NCI-H1417 (cell line): Measurements from ENCODE around the gene CLDN4.
A peak's percentile ranks its signal among the peaks of the same experiment; 100 is the strongest.
"Not testable (repeated sequence)": the region's sequence is repeated elsewhere in the genome, so short reads cannot be mapped to it uniquely, and the experiment has no call there.

Experiments
- DNase-seq, 3 experiments: peaks; one replicate each; lab custom pipeline; 2025; lab: John Stamatoyannopoulos, UW

Gene CLDN4

DNA sequence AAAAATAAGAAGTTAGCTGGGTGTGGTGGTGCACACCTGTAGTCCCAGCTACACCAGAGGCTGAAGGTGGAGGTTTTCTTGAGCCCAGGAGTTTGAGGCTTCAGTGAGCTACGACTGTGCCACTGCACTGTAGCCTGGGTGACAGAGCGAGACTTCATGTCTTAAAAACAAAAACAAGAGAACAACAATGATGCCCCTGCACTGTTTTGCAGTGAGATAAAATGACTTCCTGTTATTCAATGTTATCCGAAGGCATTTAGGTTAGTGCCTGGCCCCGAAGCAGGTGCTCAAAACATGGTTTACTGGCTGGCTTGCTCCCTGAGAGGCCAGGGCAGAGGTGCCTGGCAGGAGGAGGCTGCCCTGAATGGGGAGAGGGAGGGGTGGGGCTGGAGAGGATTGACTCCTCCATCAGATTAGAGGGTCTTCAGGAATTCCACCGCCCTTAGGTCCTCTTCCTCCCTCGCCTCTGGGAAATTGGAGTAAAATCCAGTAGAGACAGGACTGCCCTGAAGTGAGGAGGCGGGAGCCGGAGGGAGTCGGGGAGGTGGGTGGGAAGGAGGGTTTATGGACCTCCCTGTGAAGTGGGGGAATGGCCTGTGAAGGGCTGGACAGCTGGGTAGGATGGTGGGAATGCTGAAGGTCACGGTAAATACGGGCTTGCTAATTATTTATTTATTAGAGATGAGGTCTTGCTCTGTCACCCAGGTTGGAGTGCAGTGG lies 6.8 kb upstream of the CLDN4 start:
- DNase-seq = no peak

DNA sequence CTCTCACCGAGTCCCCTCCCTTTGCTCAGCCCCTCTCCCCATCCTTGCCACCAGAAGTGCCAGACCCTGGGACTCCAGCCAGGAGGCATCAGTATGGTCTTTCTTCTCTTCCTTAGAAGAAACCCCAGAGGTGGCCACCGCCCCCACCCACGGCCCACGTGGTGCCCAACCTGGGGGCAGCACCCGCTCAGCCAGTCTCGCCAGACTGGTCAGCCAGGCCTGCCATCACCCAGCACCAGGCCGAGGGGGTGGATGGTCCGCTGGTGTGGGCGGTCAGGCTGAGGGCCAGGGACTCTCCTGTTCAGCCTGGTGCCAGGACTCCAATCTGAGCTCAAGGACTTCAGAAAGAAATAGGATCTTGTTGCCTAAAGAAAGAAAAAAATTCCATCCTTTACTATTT lies 5.8 kb upstream of the CLDN4 start:
- no peak for DNase-seq

DNA sequence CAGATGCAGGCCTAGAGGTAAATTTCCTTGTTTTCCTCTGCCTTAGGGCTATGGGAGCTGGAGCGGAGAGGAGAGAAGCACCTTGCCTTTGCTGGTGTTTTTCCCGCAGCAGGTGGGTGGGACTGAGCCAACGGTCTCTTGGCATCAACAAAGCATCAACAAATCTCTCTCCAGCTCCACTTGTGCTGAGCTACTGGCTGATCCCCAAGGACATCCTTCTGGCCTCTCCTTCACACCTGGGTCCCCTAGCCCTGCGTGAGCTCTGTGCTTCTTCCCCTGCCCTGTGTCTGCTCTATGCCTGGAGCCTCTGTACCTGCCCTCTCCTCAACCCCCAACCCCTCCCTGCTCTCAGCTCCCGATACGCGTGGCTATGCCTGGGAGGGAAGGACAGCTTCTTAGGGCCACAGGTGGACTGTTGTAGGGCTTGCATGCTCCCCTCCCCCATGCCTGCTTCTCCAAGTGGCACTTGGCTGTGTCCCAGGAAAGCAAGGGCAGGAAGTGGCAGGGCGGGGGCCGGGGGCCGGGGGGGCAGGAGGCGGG lies 3.2 kb upstream of the CLDN4 start:
- DNase-seq = peak; percentile 98 to 100 (median 99)

DNA sequence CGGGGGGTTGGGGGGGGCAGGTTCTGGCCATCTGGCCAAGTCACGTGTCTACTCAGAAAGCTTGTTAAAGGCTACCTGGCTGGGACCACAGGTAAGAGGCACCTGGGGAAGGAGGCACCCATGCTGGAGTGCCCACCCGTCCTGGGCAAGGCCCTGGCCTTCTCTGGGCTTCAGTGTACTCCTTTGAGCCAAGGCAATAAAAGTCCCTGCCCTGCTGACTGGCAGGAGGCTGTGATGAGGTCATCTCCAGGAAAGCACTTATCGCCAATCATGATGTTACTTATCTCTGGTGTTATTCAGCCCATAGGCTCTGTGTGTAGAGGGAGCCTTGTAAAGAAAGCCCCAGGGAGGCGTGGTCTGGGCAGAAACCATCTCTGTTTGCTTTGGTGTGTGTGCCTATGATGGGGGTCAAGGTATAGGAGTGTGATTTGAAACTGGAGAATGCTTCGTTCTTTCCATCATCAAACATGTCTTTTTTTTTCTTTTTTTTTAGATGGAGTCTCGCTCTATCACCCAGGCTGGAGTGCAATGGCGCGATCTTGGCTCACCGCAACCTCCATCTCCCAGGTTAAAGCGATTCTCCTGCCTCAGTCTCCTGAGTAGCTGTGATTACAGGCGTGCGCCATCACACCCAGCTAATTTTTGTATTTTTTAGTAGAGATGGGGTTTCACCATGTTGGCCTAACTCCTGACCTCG lies 2.5 kb upstream of the CLDN4 start:
- peak; percentile 96 to 99 (median 98) for DNase-seq

DNA sequence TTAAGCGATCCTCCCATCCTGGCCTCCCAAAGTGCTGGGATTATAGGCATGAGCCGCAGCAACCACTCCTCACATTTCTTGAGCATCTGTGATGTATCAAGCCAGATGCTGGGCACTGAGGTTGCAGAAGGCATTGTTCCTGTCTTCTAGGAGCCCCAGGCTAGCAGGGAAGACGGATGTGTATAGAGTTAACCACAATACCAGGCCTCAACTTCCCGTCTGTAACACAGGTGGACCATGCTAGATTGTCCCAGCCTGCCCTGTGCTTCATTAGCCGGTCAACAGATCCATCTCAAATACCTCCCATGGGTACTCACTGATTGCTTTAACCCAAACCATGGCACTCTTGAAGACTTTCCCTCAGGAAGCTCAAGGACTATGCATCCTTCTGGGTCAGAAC lies 1.8 kb upstream of the CLDN4 start:
- DNase-seq = no peak

DNA sequence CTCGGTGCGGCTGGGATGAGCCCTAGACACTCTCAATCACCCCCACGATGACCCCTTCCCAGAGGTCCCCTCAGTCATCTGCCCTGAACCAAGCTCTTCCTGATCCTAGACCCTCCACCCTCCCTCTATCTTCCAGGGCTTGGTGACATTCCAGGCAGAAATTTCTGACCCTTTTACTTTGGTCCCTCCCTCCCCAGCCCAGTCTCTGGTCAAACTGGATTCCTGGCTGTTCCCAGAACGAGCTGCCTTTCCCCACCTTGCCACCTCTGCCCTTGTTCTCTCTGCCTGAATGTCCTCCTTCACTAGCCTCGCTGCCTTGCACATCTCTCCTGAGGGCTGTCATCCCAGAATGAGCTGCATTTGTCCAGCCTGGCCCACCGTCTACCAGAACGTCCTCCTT lies 1.3 kb upstream of the CLDN4 start:
- no peak for DNase-seq

DNA sequence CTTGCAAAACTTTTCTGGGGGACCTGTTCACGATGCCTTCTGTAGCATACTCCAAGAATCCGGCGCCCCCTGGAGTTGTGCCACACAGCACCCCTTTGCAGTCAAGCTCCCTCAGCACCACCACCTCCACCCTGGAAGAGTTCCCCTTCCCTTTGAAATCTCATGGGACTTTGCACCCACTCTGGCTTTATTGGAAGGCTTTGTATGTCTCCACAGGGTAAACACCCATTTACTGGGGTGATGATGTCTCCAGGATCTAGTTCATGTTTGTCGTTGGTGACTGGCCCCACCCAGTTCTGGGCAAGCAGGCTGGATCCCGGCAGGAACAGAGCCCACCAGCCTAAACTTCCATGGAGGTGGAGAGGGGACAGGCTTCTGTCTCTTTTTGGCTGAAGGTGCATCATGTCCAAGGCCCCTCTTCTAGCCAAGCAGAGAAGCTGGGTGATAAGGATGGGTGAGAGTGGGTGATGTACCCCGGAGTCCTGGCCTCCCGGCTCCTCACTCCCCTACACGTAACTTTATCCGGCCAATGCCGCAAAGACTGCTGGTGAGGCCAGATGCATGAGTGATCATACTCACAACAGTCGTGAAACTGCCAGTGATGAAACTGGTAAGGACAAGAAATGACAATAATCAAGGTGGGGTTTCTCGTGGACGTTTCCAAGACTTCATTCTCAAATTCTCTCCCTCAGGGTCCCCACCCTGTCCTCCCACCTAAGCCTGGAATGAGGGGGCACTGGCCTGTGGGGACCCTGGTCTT lies 695 bp upstream of the CLDN4 start:
- peak in 1 of 3 experiments; percentile 56 for DNase-seq

DNA sequence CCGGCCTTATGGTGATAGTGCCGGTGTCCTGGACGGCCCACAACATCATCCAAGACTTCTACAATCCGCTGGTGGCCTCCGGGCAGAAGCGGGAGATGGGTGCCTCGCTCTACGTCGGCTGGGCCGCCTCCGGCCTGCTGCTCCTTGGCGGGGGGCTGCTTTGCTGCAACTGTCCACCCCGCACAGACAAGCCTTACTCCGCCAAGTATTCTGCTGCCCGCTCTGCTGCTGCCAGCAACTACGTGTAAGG lies 713 bp downstream of the CLDN4 start:
- no peak for DNase-seq

DNA sequence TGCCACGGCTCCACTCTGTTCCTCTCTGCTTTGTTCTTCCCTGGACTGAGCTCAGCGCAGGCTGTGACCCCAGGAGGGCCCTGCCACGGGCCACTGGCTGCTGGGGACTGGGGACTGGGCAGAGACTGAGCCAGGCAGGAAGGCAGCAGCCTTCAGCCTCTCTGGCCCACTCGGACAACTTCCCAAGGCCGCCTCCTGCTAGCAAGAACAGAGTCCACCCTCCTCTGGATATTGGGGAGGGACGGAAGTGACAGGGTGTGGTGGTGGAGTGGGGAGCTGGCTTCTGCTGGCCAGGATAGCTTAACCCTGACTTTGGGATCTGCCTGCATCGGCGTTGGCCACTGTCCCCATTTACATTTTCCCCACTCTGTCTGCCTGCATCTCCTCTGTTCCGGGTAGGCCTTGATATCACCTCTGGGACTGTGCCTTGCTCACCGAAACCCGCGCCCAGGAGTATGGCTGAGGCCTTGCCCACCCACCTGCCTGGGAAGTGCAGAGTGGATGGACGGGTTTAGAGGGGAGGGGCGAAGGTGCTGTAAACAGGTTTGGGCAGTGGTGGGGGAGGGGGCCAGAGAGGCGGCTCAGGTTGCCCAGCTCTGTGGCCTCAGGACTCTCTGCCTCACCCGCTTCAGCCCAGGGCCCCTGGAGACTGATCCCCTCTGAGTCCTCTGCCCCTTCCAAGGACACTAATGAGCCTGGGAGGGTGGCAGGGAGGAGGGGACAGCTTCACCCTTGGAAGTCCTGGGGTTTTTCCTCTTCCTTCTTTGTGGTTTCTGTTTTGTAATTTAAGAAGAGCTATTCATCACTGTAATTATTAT lies 1.2 kb downstream of the CLDN4 start:
- DNase-seq = peak; percentile 80 to 96 (median 93)

DNA sequence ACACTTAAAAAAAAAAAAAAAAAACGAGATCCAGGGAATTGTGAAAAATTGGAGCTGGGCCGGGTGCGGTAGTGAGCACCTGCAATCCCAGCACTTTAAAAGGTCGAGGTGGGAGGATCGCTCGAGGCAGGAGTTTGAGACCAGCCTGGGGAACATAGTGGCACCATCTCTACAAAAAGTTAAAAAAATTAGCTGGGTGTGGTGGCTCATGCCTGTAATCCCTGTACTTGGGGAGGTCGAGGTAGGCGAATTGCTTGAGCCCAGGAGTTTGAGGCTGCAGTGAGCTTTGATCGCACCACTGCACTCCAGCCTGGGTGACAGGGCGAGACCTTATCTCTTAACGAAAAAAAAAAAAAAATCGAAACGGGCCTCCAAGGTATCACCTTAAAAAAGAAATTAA lies 2.0 kb downstream of the CLDN4 start:
- DNase-seq = peak in 1 of 3 experiments; percentile 78

DNA sequence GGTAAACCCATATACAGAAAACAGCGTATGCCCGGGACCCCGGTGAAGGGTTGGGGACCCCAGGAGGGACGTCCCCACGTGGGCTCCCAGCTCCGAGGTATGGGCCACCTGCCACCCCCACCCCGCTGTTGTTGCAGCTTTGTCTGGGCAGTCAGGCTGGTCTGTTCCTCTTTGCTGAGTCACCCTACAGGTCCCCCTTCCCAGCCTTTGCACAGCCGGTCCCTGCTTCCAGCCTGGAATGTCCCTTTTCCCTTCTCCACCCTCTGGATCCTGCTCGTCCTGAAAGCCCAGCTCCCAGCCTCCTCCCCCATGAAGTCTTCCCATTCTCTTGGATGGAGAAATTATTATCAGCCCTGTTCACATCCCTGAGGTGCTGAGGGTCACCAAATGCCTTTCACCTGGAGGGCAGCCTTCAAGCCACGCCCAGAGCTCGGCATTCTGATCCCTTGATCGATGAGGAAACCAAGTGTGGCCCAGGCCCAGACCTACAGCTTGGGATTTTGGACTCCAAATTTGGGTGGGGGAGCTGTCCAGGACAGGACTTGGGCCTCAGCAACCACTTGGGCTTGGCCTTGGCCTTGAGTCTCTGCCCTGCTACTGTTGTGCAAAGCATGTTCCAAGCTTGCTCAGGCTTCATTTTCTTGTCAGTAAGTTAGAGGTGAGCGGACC lies 2.6 kb downstream of the CLDN4 start:
- peak in 2 of 3 experiments; percentile 51 to 52 for DNase-seq

DNA sequence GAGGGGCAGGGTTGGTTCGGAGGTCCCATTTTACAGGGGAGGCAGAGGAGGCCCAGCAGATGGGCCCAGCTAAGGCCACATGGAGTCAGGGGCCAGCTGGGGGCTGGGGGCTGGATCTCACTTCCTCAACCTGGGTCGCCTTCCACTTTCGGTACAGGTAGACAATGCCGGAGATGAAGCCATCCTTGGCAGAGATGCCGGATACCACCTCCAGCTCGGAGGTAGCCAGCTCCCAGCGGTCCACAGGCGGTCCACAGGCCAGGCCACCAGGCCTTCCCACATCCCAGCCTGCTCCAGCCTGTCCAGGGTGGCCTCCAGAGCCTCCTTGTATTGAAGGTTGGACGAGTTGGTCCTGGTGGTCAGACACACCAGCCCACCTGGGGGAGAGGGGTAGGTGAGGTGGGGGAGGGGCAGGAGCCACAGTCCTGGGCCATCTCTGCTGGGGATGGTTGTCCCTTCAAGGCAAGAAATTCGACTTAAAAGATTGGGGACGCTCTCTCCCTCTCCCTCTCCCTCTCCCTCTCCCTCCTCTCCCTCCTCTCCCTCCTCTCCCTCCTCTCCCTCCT lies 3.9 kb downstream of the CLDN4 start:
- DNase-seq = no peak

DNA sequence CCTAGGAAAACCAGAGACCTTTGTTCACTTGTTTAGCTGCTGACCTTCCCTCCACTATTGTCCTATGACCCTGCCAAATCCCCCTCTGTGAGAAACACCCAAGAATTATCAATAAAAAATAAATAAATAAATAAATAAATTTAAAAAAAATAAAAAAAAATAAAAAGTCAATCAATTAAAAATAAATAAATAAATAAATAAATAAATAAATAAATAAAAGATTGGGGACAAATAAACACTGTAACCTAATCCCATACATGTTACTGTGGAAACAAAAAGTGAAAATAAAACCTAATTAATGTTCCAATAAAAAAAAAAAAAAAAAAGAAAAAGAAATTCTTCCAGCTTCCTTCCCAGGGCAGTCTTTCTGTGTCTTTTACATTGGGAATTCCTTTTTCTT lies 6.4 kb downstream of the CLDN4 start:
- DNase-seq = not testable (repeated sequence)

DNA sequence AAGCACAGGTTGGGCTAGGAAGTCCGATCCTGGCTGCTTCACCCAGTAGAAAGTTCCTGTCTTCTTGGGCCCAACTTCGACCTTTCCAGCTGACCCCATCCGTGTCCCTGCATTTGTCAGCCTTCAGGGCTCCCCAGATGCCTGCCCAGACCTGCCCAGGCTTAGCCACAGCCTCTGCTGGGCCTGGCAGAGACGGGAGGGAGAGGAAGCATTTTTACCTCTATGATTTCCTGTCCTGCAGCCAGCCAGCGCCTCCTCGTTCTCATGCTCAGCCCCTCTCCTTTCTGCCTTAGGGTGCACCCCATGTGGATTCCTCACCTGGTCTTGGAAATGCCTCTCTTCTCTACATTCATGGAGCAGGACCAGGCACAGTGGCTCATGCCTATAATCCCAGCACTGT lies 7.8 kb downstream of the CLDN4 start:
- DNase-seq = no peak

DNA sequence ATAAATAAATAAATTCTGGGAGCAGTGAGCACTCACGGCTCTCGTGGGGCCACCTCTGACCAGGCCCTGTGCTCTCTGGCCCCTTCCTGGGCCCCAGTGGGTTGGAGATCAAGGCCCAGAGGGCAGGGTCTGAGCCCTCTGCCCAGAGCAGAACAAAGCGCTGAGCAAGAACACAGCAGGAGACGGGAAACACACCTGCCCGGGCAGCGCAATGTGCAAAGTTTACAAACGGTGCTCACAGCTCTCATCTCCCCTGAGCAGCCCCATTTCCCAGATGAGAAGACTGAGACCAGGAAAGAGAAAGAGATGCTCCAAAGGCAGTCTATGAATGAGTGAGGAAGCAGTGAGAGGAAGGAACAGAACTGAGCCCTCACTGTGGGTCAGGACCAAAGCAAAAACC lies 8.5 kb downstream of the CLDN4 start:
- no peak for DNase-seq

DNA sequence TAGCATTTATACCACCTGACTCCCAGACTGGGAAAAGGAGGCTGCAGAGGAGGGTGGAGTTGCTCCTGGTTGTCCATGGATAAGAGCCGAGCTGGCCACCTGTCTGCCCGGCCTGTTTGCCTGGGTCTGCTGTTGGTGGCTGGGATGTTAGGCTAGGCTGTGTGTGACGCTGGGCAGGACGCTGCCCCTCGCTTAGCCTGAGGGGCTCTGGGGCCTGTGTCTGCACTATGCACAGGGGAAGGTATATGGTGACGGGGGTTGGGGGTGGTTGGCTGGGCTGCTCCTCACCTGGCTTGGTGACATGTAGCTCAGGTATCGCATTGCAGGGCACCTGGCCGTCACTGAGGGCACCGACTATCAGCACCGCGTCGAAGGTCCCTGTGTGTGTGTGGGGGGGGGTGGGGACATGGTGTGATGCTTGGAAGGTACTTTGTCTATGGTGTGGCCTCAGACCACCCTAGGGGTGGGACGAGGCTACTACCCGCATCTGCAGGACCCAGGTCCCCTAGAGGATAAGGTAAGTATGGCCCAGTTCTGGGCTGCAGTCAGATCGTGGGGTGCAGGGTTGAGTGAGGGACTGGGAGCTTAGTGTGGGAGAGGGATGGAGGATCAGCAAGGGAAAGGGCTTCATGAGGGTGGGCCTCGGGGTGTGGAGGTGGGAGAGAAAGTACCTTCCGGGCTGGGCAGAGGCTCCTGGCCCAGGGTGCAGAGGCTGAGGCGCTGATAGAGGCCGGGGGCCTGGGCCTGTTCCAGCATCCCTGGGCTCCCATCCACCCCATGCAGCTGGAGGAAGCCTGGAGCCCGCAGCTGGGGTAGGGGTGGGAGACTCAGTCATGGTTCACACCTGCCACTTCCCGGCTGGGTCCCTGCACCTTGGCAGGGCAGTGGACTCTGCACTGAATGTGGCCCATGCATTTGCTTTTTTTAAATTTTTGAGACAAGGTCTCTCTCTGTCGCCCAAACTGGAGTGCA lies 9.2 kb downstream of the CLDN4 start:
- no peak for DNase-seq

DNA sequence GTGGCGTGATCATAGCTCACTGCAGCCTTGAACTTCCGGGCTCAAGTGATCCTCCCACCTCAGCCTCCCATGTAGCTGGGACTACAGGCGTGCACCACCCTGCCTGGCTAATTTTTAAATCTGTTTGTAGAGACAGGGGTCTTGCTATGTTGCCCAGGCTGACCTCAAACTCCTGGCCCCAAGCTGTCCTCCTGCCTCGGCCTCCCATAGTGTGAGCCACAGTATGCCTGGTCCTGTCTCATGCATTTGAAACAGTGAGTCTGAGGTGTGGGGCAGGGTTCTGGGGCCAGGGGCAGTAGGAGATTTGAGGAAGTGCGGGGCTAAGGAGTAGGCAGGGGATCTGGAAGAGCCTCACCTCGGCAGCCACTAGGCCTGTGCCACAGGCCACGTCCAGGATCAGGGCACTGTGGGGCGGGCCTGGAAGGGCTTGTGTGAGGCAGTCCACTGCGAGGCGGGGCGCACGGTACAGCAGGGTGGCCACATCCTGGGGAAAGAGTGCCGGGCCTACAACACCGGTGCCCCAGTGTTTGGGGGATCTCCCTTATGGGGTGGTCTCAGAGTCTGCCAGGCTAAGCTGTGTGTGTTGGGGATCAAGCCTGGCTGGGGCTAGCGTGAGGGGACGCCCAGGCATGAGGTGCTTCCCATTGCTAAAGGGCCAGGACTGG lies 10.1 kb downstream of the CLDN4 start:
- no peak for DNase-seq

DNA sequence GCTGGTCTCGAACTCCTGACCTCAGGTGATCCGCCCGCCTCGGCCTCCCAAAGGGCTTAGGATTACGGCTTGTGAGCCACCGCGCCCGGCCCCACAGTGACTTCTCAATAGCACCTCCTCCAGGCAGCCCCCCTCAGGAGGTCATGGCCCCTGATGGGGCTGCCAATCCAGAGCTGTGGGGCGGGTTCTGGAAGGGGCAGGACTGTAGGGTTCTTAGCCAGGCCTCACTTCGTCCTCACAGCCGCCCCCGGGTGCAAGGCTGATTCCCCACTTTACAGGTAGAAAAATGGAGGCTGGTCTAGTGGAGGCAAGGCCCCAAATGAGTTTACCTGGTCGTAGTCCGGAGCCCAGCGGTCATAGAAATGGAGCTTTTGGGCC lies 10.9 kb downstream of the CLDN4 start:
- no peak for DNase-seq
